ENCODE measurements around the gene ATG16L2.

Gene ATG16L2

GRCh38 chr11:72814286-72815109, at the start of gene ATG16L2:
TSS of gene ATG16L2 (plus strand) at chr11:72814411. CDS start at chr11:72814446, 35 bp downstream.
- DNase-seq = peak in 9 of 14 donors; percentile 65 to 99 (median 90)

DNA sequence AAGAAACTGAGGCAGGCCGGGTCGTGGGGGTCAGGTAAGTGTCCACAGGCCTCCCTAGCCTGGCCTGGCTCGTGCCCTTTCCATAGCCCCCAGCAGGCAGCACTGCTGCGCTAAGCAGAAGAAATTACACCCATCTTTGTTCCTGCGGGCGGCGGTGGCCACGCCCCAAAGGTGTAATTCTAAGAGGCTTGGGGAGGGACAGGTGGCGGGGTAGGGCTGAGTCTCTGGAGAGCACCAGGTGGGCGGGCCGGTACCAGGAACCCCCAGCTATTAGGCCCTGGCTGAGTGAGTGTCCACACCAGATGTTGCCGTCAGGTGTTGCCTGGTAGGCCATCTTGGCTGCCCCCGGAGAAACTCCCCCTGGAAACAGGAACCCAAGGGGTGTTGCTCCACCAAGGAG, 49.7 kb upstream of the ATG16L2 start:
- DNase-seq = no peak

GRCh38 chr11:72766152-72766902, 47.9 kb upstream of the ATG16L2 start:
- no peak for DNase-seq

DNA sequence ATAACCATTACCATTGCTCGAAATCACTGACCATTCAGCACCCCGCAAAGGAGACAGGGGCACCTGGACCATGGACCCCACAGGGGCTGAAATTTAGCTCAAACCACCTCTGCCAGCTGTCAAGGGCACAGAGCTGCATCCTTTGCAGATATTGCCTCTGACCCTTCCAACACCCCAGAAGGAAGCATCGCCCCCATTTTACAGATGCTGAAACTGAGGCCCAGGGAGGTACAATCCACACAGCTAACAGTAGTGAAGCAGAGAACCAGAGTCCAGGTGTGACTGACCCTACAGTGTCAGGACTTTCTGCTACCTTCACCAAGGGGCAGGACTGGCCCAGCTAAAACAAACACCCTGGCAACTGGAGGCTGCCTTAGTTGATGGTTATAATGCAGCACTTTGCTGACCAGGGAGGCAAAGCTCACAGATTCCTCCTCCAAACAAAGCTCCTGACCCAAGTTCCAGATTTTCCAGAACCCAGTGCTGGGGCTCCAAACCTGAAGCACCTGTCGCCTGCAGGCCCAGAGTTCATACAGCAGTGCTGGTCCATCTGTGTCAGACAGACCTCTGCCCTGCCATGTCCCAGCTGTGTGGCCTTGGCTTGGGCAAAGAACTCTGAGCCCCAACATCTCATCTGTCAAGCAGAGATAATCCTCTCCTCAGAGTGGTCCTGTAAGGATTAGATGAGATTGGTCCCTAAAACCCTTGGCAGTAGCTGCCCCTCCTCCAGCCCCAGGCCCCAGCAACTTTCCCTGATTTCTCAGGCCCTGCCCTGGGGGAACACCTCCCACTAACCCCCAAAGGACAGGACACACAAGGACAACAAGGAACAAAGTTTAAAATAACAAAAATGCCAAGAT, 46.8 kb upstream of the ATG16L2 start:
- DNase-seq = no peak

- DNase-seq = no peak
These were observed 45.6 kb upstream of the ATG16L2 start for GRCh38 chr11:72768581-72768980.

DNA sequence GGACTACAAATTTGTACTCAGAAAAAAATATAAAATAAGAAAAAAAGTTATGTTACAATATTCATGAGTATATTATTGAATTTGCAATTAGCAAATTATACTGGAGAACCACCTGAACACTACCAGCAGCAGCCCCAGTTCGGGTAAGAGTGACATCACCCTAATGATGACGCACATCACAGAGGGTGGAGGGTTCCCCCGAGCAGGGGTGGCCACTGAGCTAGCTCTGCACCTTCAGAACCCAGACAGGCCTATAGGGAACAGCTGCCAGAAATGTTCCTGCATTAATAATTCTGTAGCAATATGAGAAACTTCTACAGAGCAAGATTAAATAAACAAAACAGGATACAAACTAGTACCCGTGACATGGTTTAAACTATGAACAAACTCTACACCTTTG, 44.5 kb upstream of the ATG16L2 start:
- no peak for DNase-seq

DNA sequence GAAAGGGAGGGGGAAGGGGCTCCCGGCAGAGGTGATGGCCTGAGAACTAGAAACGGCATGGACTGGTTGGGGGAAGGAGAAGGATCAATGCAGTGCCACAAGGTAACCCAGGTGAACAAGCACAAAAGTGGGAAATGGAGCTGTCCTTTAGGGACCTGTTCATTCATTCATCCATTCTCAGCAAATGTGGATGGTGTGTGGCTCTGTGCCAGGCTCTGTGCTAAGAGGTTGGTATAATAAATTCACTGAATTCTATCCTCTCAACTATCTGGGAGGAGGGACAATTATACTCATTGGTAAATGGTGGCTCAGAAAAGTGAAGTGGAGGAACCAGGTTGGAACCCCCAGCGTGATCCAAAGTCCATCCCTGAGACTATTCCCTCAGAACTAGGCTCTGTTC, 43.4 kb upstream of the ATG16L2 start:
- no peak for DNase-seq

GRCh38 chr11:72771507-72771906, 42.7 kb upstream of the ATG16L2 start:
- DNase-seq = no peak

DNA sequence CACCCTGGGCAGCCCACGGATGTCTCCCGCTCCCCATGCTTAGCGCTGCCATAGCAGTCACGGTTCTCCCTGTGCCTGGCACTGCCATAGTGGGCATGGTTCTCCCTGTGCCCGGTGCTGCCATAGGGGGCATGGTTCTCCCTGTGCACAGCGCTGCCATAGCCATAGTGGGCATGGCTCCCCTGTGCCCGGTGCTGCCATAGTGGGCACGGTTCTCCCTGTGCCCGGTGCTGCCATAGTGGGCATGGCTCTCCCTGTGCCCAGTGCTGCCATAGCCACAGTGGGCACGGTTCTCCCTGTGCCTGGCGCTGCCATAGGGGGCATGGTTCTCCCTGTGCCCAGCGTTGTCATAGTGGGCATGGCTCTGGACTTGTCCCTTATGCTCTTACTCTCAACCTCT, 42.2 kb upstream of the ATG16L2 start:
- no peak for DNase-seq

DNA sequence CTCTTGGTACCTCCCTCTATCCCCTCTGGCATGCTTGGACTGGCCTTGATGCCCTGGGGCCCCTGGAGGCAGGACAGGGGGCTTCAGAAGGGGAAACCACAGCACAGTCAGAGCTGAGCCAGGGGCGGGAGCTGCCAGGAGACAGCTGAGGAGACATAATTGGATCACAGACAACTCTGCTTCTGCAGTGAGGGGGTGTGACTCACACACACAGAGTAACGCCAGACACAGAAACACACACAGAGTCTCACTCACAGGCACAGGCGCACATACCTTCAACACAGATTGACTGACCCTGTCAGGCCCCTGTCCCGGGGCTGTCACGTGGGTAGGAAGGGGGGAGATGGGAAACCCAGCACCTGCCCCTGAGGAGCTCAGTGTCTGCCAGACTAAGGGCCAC, 40.9 kb upstream of the ATG16L2 start:
- peak in 3 of 14 donors; percentile 13 to 39 (median 17) for DNase-seq

GRCh38 chr11:72773696-72774095, 40.5 kb upstream of the ATG16L2 start:
- no peak for DNase-seq

- DNase-seq = no peak
These were observed 39.7 kb upstream of the ATG16L2 start for GRCh38 chr11:72774499-72774898.

DNA sequence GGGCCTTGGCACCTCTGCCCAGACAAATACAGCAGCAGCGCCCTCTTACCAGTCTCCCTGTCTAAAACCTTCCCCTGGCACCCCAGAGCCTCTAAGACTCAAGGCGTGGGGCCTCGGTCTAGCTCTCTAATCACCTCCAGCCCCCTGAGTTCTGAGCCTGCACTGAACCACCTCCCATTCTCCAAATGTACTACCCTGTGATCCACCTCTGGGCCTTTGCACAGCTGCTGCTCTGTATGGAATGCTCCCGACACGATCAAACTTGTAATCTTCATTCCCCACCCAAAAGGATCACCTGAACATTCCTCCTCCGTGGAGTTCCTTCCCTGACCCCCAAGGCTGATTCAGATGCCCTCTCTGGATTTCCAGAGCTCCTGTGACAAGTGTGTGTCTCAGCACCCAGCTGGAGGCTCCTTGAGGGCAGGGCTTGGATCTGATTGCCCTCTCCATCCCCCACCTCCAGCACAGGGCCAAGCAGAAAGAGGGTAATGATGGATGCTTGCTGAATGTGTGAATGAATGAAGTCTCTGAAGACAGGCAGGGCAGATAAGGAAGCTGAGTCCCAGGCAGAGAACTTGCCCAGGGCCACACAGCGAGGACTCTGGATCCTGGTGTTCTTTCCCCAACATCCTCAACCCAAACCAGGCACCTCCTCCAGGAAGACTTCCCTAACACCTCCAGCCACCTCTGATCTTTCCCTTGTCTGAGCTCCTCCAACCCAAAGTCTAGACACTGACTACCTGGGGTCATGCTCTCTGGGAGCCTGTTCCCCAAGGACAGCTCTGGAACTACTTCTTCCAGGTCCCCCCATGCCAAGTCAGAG, 38.7 kb upstream of the ATG16L2 start:
- DNase-seq = no peak

DNA sequence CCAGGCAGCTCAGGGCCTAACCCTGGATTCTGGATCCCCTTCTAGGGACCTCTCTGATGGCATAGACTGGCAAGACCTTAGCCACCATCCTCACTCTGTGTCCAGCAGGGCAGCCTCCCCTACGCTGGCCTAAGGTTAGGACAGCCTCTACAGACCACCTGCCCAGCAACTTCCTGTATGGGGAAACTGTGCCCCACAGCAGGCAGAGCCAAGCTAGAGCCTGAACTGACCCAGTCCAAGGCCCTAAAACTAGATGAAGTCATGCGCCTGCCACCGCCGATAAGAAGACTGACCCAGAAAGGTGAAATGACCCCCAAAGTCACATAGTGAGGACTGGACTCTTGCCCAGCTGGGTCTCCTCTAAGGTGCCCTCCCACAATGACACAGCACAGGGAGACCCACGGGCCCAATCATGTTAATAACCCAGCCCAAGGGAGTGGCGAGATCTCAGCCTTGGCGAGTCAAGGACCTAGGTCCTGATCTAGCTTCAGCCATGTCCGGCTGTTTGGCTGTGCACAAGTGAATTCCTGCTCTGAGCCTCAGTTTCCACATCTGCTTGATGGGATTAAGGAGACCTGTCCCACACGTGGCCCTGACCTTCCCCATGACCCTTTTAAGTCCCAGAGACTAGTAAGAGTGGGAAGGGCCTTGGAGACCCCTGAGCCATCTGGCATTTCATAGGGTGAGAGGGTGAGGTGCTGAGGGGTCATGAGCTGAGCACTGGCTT, 37.9 kb upstream of the ATG16L2 start:
- DNase-seq = no peak

- DNase-seq = peak in 8 of 14 donors; percentile 20 to 53 (median 36)
These were observed 37.1 kb upstream of the ATG16L2 start for GRCh38 chr11:72776844-72777754.

DNA sequence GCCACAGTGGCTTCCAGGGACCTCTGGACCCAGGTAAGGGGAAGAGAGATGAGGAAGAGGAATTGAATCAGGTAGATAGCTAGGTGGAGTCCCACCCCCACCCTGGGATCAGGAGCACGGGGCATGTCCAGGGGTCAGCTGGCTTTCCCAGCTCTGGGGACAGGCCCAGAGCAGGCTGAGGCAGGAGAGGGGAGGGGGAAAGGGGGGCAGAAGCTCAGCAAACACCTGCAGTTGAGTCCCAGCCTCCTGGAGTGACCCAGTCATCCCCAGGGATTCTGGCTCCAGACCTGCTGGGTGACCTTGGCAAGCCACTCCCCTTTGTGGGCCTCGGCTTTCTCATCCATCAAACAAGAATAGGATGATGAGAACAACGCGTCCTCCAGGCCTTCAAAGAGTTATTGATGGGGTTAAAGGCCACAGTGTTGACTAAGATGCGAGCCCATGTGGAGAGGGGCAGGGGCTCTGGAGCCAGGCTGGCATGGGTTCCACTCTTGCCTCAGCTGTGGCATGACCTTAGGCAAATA, 36.4 kb upstream of the ATG16L2 start:
- DNase-seq = no peak

- DNase-seq = no peak
These were observed 35.4 kb upstream of the ATG16L2 start for GRCh38 chr11:72778535-72779494.

- DNase-seq = no peak
These were observed 34.6 kb upstream of the ATG16L2 start for GRCh38 chr11:72779495-72780128.
